AG08396 (cell line): ENCODE results near the gene CGRRF1.

ENCODE experiments used
- DNase-seq: peaks from one replicate; pipeline ENCODE4 v3.0.0; 2012; ENCODE audit warnings: low spot score, mixed read lengths

CGRRF1 gene

DNA sequence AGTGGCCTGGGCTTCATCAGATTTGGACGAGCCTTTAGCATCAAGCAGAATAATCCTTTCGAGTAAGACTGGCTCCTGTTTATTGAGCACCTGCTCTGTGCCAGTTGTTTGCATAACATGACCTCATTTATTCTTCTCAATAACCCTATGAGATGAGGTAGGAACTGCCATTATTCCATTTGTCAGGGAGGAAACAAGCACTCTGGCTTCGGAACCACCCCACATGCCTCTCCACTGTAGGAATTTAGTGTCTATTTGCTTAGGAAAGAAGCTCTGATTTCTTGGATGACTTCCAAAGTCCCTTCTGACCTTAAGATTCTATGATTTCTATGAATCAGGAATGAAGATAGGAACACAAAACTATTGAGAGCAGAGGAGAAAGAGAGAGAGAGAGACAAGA is 68.3 kb downstream of the CGRRF1 start:
- no peak for DNase-seq

GRCh38 chr14:54579621-54580020 is 69.9 kb downstream of the CGRRF1 start:
- peak; percentile 27 for DNase-seq

DNA sequence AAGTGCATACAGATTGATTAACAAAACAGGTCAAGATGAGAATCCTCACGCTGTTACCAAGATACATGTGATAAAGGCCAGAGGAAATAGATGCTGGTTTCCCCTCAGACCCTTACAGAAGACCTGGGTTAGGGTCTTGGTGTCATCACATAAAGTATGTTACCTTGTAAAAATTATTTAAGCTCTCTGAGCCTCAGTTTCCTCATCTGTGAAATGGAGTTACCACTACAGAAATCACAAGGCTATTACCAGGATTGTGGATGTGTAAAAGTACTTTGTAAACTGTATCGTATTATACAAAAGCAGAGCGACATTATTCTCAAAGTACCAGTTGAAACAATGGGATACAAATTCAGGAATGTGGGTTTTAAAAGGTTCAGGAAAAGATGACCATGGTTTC is 71.2 kb downstream of the CGRRF1 start:
- no peak for DNase-seq

DNA sequence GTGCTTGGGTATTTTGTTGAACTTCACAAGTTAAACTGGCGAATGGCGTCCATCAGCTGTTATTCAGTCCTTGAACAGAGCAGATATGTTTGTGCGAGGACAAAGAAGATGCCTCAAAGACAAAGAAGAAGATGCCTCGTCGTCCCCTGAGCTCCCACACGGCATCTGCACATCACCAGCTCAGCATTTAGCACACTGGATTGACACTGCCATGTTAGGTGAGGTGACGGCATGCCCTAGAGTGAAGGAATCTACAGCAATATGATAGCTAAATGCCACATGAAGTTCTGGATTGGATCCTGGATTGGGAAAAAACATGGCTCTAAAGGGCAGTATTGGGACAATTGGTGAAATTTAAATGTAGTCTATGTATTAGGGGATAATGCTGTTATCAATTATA is 72.6 kb downstream of the CGRRF1 start:
- no peak for DNase-seq

DNA sequence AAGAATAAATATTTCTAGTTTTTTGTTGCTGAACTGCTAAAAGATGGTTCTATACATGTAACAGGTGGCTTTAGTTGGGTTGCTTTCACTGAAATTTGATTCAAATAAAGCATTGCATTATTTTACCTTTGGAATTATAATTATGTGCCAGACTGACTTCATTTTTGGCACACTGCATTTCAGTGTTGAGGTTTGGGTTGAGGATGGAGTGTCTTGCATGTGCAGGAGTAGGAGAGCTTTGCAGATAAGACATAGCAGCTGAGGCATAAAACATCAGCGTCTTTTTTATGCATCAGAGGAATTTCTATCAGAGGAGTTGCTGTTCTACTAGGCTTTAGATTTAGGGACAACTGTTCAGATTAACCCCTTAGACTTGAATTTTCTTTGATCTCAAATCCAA is 74.4 kb downstream of the CGRRF1 start:
- no peak for DNase-seq

- no peak for DNase-seq
Observed at GRCh38 chr14:54585214-54585613, 75.5 kb downstream of the CGRRF1 start.
